ENCODE results near the gene MATN1.
"Not testable (repeated sequence)": the region's sequence is repeated elsewhere in the genome, so short reads cannot be mapped to it uniquely, and the experiment has no call there.

The MATN1 gene, protein sequence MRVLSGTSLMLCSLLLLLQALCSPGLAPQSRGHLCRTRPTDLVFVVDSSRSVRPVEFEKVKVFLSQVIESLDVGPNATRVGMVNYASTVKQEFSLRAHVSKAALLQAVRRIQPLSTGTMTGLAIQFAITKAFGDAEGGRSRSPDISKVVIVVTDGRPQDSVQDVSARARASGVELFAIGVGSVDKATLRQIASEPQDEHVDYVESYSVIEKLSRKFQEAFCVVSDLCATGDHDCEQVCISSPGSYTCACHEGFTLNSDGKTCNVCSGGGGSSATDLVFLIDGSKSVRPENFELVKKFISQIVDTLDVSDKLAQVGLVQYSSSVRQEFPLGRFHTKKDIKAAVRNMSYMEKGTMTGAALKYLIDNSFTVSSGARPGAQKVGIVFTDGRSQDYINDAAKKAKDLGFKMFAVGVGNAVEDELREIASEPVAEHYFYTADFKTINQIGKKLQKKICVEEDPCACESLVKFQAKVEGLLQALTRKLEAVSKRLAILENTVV

DNA sequence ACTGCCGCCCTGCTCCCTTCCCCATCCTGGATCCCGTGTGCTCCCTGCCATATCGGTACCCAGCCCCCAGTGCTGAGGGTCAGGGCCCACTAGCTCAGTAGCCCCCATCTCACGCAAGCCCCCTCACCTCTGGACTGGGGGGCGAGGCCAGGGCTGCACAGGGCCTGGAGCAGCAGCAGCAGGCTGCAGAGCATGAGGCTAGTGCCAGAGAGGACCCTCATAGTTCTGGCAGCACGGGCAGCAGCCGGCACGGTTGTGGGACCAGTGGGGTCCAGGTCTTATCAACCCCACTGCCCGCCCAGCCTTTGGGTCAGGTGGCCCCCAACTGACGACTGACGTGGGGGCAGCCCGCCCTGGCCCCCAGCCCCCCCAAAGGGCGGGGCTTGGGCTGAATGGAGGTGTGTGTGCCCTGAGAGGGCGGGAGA, at the start of gene MATN1:
Gene MATN1 (minus strand): TSS at position 255 of the 425 bp plus-strand sequence. CDS start 34 bp downstream, at position 221.
- DNase-seq (ENCODE audit: low read depth in 2 of 2) = no peak

DNA sequence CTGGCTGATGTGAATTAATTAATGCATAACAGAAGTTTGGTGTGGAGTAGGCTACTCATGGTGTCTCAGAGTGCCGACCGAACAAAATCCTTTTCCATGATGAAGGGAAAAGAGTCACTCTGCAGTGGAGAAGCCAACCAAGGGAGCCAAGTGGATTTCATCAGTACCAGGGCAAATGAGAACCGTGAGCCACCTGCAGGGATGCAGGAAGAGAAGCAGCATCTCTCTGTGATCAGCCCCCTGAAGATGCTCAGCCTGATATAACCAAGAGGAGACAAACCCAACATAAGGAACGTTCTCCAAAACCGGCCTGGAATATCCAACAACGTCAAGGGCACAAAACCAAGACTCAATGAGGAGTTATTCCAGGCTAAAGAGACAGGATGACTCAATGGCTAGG, 47.6 kb upstream of the MATN1 start:
- DNase-seq (ENCODE audit: low read depth in 2 of 2) = no peak

DNA sequence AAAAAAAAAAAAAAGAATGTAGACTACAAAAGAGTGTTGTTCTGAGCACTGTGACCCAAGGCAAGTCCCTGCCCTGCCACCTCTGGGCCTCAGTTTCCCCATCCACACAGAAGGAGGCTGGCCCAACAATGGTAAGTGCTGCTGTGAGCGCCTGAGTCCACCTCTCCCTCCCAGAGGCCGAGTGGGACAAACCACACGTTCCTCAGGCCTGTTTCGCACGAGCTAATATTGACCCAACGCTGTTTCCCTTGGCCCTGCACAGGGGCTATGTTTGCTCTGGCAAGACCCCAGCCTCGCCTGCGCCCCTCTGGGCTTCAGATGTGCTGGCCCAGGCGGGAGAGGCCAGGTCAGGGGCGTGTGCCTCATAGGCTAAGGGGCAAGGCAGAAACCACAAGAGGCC, 46.8 kb upstream of the MATN1 start:
- DNase-seq (ENCODE audit: low read depth in 2 of 2) = no peak

DNA sequence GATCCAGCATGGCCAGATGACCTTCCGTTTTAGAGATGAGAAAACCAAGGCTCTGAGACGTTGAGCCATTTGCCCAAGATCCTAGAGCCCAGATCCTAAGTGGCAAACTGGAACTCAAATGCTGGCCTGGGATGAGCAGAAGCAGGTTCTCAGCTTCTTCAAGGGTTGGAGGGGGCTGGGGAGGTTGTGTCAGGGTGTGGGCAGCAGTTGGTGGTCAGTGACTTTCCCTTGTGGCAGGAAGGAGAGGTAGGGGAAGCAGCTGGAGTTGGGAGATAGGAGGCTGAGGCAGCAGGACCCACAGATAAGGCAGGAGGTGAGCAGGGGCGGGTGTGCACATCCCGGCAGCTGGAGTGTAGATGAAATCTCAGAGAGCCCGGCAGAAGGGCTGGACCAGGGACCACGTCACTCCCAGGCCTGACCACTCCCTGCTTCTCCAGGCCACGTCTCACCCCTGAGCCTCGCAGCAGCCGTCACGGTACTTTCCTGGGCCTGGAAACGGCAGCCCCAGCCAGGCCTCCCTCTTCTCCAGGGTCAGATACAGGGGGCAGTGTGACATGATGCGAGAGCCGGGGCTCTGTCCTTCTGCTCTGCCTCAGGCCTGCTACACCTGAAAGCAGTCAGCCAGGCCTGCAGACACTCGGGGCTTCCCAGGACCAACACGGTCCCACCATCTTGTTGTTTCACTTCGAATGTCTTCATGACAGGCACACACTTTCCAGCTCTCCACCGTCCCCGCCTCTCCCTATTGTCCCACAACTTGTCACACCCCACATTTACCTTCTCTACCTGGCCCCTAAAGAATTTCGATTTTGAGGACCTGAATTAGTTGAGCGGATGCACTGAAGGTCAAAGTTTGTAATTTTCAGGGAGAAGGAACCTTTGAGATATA, 45.7 kb upstream of the MATN1 start:
- no peak for DNase-seq (ENCODE audit: low read depth in 2 of 2)

DNA sequence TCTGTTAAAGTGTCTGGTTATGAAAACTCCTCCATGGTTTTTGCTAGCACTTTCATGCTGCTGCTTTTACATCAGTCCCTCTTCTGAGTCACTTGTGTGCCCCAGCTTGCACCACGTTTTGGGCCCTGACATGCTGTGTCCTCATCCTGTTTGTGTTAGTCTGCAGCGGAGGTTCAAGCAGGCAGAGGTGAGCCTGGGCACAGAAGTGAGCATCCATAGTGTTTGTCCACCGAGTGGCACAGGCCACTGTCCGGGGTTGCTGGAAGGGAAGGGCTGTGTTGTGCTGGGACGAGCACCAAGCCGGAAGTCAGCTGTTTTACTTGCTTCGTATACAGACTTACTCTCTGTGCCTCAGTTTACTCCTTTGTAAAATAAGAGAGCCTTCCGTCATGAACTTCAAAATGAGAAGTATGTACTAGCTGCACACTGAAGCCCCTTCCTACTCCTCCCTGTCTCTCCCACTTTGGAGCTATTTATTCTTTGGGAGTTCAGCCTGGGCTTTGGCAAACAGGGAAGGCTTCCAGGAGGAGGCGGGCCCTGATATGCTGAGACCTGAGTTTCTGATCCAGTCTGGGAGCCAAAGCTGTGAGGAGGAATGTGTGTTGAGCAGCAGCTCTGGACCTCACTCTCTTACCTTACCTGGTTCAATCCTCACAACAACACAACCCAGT, 44.9 kb upstream of the MATN1 start:
- DNase-seq (ENCODE audit: low read depth in 2 of 2) = no peak

DNA sequence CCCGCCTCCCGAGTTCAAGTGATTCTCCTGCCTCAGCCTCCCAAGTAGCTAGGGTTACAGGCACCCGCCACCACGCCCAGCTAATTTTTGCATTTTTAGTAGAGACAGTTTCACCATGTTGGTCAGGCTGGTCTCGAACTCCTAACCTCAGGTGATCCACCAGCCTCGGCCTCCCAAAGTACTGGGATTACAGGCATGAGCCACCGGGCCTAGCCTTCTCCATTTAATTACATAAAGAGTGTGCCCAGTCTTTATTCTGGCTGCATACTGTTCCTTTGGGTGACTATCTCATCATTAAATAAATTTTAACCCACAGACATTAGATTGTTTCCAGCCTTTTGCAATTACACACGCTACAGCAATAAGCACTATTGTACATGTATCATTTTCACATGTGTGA, 43.6 kb upstream of the MATN1 start:
- DNase-seq (ENCODE audit: low read depth in 2 of 2) = not testable (repeated sequence)

DNA sequence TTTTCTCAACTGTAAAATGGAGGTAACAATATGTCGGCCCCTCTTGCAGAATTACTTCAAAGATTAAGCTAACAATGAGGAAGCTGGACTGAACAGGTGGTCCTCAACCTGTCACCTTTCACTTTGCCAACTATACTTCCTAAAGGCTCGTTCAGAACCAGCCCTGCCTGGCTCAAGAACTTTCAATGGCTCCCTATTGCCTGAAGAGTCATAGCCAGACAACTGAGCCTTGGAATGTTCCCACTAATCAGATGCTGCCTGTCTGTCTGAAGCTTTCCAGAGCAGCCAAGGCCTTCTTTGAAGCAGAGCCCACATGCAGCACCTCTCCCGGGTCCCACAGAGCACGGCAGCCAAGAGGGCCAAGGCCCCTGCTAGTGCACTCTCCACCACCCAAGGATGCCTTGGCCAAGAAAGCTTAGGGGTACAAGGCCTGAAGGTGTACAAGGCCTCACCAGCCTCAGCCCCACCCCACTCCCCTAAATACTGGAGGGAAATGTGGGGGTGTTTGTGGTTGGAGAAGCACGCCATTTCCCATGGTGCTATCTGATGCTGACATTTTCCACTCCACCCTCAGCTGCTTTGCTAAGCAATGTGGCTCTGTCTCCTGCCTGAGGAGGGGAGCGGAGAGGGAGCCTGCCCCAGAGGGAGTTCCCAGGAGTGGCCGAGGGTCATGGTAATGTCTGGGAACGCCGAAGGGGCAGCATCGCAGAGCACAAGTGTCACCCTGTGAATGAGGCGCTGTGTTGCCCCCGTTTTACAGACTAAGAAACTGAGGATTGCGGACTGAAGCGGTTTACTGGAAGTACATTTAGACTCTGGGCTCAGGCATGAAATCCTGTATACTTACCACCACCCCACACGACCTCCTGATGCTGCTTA, 42.4 kb upstream of the MATN1 start:
- no peak for DNase-seq (ENCODE audit: low read depth in 2 of 2)

DNA sequence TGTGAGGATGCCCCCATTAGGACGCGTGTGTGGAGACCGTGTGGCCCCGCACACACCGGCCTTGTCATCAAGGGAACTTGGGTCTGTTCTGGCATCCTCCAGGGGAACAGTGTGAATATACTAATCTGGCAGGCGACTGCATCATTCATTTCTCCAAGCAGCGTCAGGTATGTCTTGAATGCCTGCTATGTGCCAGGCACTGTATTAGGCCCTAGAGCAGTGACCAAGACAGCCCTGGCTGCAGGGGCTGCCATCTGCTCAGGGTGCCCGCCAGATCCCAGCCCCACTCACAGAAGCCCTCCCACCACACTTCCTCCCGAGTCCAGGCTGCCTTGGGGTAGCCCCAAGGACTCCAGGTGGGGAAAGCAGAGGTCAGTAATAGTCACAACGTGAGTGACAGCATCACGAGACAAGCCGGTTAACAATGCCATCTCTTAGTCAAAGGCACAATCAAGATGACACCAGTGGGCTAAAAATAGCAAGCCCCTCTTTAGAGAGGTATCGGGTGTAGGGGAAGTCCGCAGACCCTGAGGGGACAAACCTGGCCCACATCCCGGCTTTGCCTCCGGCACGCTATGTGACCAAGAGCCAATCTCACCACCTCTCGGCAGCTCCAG, 41.7 kb upstream of the MATN1 start:
- DNase-seq (ENCODE audit: low read depth in 2 of 2) = no peak

DNA sequence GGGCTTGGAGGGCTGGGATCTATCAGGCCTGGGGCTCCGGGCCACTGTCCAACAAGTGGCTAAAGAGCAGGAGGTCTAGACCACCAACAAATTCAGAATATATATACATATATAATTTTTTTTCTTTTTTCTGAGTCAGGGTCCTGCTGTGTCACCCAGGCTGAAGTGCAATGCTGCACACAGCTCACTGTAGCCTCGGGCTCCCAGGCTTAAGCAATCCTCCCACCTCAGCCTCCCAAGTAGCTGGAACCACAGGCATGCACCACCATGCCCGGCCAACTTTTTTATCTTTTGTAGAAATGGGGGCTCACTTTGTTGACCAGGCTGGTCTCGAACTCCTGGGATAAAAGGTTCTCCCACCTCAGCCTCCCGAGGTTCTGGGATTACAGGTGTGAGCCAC, 41.0 kb upstream of the MATN1 start:
- DNase-seq (ENCODE audit: low read depth in 2 of 2) = no peak

DNA sequence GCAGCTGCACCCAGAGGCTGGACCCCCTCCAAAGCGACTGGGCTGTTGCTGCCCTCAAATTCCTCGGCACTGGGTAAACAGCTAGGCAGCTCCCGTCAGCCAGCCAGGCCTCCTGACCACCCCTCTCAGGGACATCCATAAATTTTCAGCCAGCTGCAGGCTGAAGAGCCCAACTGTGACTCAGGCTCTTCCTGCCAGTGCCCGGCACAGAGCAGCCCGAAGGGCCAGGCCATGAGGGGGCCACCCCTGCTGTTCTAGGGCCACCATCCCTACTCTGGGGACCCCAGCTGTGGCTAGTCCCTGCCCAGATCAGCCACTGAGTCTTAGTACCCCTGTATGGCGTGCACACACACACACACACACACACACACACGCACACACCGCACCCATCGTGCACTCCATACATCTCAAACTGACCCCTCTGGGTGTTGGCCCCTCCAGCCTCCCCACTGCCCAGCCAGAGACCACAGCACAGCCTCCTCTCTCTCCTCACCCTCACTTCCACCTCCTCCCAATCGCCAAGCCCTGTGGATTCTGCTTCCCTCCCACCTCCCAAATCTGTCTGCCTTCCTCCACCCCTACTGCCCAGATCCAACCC, 40.4 kb upstream of the MATN1 start:
- DNase-seq (ENCODE audit: low read depth in 2 of 2) = no peak

DNA sequence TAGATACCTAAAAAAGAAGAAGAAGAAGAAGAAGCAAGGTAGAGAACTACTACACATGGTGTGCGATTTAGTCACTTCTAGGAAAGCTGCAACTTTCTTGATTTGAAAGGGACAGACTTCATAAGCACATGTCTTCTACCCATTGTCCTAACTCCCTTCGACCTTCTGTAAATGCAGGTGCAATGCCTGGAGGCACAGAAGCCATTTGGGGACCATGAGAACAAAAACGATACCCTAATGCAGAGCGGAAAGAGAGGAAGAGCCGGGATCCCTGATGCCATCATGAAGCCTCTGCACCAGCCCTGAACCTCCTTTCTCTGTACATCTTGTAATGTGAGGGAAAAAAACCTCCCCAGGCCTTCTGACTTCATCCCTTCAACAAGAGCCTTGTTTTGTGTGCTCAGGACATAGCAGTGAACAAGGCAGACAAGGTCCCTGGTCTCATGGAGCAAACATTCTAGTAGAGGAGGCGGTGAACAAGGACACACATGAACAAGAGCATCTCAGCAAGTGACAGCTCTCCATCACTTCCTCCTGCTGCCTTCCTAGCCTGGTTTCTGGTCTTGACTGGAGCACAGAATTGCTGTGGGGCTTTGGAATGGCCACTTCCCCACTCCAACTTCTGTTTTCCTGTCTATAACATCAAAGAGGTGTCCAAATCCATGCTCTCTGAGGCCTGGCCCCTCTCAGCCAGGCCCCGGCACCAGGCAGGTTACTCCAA, 39.7 kb upstream of the MATN1 start:
- no peak for DNase-seq (ENCODE audit: low read depth in 2 of 2)

DNA sequence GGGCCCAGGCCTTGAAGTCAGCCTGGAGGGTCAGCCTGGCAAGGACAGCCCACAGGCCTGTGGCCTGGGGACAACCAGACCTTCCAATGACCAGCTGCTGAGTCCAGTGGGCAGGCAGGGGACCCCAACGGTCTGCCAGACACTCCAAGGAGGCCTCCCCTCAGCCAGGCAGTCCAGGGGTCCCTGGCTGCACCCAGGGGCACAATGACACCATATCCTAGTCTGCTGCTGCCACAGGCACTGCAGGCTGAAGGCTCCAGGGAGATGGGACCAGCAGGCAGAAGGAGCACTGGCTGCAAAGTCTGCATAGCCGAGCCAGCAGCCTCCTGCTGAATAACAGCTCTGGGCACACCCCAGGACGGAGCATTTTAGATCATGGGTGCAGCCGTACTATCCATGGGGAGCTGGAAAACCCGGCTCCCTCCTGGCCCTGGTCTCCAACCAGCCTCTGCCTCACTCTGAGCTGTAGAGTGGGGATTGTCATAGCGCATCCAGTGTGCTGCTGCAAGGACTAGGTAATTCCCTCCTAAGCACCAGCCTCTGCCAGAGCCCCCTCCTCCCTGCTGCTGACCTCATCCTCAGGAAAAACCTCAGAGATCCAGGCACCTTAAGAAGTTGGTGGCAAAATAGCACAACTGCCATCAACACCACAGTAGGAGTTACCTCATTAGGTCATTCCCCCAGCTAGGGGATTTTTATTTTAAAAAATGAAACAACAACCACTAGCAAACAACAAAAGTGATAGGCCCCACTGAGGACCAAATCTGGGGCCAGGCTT, 39.0 kb upstream of the MATN1 start:
- DNase-seq (ENCODE audit: low read depth in 2 of 2) = no peak

DNA sequence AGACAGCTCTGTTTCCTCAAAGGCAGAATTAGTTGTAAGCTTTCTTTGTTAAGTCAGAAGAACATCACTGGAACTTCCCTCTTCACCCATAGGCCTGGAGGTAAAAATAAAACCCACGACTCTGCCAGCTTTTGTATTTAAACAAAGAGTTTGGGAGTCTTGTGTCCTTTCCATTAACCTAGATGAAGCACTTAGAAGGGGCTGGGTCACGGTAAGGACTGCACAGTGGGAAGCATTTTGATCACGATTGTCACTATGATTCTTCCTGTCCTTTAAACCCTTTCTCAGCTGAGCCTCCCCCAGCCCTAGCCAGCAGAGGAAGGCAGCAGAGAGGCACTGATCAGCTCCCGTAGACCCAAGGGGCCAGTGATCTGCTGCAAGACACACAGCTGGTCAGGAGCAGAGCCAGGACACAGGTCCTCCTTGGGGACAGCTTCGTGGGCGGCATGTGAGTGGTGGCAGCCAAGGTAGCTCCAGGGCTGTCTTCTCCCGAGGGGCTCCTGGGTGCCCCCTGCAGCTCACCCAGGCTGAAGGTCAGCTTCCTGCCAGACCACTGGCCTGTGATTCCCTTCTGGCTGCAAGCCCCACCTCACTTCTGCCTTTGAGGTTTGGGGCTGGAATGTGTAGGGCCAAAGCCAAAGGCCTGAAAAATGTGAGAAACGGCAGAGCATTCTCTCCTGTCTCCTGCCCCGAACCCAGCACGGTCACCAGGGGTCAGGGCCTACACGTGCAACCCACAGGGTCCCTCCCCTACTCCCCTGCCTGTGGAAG, 38.2 kb upstream of the MATN1 start:
- DNase-seq (ENCODE audit: low read depth in 2 of 2) = no peak

DNA sequence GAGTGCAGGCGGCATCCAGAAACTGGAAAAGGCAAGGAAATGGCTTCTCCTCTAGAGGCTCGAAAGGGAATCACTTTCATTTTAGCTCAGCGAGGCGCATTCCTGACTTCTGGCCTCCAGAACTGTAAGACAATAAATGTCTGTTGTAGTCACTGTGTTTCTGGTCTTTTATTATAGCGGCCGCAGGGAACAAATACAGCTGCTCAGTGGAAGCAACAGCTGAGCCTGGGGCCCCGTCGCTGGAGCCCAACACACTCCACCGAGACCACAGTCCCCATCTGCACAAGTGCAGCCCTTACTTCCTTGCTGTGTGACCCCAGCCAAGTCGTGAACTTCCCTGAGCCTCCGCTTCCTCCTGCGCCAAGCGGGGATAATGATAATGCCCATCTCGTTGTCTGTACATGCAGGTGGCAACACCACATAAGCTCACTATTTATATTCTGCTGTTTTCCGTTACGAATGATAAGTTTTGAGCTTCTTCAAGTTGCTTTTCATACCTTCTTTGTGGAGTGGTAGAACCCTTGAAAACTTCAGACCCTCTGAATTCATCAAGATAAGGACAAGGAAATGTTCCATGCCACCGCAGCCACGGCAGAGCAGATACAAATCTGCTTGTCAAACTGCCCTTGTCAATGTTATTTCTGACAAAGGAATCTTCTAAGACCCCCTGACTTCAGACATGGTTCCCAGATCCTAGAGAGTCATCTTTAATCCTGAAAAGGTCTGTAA, 37.4 kb upstream of the MATN1 start:
- no peak for DNase-seq (ENCODE audit: low read depth in 2 of 2)

DNA sequence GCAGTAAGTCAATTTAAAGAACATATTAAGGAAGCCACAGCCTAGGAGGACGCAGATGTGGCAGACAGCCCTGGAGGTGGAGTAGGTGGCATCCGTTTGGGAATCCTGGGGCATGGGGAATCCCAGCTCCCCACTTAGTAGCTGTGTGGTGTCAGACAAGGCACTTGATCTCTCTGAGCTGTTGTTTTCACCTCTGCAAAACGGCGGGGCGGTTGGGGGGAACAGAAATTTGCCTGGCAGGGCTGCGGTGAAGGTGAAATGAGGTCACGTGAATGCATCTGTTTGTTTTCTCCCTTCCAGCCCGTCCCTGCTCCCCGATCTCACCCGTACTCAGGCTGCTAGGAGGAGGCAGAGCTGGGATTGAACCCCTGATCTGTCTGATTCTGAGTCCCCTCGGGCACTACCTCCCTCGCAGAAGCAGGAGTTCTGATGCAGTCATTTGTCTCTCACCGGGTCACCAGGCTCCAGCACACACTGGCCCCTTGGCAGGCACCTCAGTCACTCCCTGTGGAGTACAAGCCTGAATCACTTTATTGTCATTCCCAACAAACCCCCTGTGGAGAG, 36.4 kb upstream of the MATN1 start:
- DNase-seq (ENCODE audit: low read depth in 2 of 2) = no peak

DNA sequence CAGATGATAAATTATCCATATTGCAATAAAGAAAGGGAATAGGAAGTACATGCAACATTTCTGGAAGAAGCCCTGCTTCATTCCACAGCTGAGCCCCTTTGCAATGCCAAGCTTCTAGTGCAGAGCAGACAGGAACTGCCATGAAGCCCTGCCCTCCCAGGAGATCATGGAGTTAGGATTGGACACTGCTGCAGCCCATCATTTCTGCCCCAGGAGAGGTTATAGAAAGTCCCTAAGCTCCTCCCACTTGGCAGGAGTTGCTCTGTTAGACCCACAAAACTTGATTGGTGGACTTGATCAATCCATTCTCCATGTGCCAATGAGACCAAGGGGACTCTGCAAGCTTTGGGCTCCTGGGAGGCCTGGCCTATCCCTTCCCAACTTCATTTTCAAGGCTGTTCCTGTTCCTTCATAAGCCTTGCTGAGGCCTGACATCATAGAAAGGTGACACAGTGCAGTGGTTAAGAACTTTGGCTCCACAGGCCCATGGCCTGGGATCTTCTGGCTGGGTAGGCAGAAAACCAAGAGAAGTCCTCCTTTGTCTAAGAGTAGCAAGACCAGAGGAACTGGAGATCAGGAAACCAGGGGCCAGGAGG, 35.5 kb upstream of the MATN1 start:
- no peak for DNase-seq (ENCODE audit: low read depth in 2 of 2)

All from stimulated activated CD8-positive, alpha-beta memory T cell treated with anti-CD3 and anti-CD28 coated beads, Interleukin-7, amount 100 ng/mL, for 1 hour (primary cell).